Gastroesophageal sphincter (tissue), 4 donors: ENCODE data around the gene CSPG4. TPM values are rescaled to one million over a fixed set of nuclear protein-coding genes. Genes with fewer than 3 reads are reported as not detected.
A peak's percentile ranks its signal among the peaks of the same experiment; 100 is the strongest.
"Not testable (repeated sequence)": the region's sequence is repeated elsewhere in the genome, so short reads cannot be mapped to it uniquely, and the experiment has no call there.

Experiments
- ATAC-seq: fragments of 150-250 bp; one replicate; pipeline ENCODE4 v1.9.1; 2016; ENCODE audit warnings: mild to moderate bottlenecking, moderate library complexity
- H3K27ac ChIP-seq, 4 donors: fragments of 200-600 bp; sonication (generic) in 3 of 4; 1 replicate in 3 of 4; 2 replicates in 1 of 4; pipeline ENCODE4 v1.5.1; 2016 to 2019
- H3K27me3 ChIP-seq: fragments of 200-600 bp; sonication (generic); one replicate; pipeline ENCODE4 v1.5.1; 2019
- H3K36me3 ChIP-seq, 2 donors: fragments of 200-600 bp; sonication (generic); one replicate each; pipeline ENCODE4 v1.5.1; 2019; ENCODE audit warnings: control low read depth in 1 of 2
- H3K4me1 ChIP-seq, 3 donors: fragments of 200-600 bp; sonication (generic); 1 replicate in 2 of 3; 2 replicates in 1 of 3; pipeline ENCODE4 v1.5.1; 2016 to 2019; ENCODE audit warnings: control low read depth in 2 of 3
- H3K4me3 ChIP-seq, 2 donors: fragments of 200-600 bp; sonication (generic); one replicate each; pipeline ENCODE4 v1.5.1; 2019; ENCODE audit warnings: mild to moderate bottlenecking in 1 of 2, moderate library complexity in 1 of 2
- H3K9me3 ChIP-seq, 3 donors: fragments of 200-600 bp; sonication (generic); one replicate each; pipeline ENCODE4 v1.5.1; 2017 to 2019; ENCODE audit warnings: control low read depth in 2 of 3
- EP300 ChIP-seq: sonication (generic); formaldehyde crosslinking; IDR thresholded peaks from one replicate; pipeline ENCODE4 v1.6.1; 2017; ENCODE audit warnings: antibody characterized with exemption, mild to moderate bottlenecking
- POLR2A ChIP-seq, 2 donors: fragments of 450-650 bp; IDR thresholded peaks; one replicate each; pipeline ENCODE4 v1.6.1; 2017; ENCODE audit warnings: antibody characterized with exemption in 2 of 2, mild to moderate bottlenecking in 2 of 2, moderate library complexity in 1 of 2
- POLR2AphosphoS5 ChIP-seq: sonication (generic); formaldehyde crosslinking; IDR thresholded peaks from one replicate; pipeline ENCODE4 v1.6.1; 2017; ENCODE audit warnings: antibody characterized with exemption
- WGBS, 2 donors: methylation state at CpG; one replicate each; pipeline ENCODE4 v1.1.5; 2018; ENCODE audit warnings: low coverage in 1 of 2; 5-methylcytosine and 5-hydroxymethylcytosine counted together
- total RNA-seq, 4 donors: library from RNA; depleted of rRNA; stranded (reverse); fragments of >200 nt; gene quantifications; one replicate each; pipeline ENCODE4 v1.1.0, GENCODE V29; 2016
- TF ChIP-seq, protein P1 (sequence below), 4 experiments: fragments of 200-600 bp in 2 of 4; fragments of 450-650 bp in 2 of 4; sonication (generic) in 1 of 4; IDR thresholded peaks; one replicate each; pipeline ENCODE4 v1.5.1; 2017 to 2019; ENCODE audit warnings: antibody characterized with exemption in 4 of 4, mild to moderate bottlenecking in 2 of 4, moderate library complexity in 2 of 4

Gene CSPG4
- total RNA-seq, 4 donors from 2014 or later, result 98.7 to 396 (median 151) TPM

GRCh38 chr15:75683646-75684312 lies 28.9 kb downstream of the CSPG4 start:
- peak; percentile 69 for ATAC-seq
- TF ChIP-seq, protein P1, sequence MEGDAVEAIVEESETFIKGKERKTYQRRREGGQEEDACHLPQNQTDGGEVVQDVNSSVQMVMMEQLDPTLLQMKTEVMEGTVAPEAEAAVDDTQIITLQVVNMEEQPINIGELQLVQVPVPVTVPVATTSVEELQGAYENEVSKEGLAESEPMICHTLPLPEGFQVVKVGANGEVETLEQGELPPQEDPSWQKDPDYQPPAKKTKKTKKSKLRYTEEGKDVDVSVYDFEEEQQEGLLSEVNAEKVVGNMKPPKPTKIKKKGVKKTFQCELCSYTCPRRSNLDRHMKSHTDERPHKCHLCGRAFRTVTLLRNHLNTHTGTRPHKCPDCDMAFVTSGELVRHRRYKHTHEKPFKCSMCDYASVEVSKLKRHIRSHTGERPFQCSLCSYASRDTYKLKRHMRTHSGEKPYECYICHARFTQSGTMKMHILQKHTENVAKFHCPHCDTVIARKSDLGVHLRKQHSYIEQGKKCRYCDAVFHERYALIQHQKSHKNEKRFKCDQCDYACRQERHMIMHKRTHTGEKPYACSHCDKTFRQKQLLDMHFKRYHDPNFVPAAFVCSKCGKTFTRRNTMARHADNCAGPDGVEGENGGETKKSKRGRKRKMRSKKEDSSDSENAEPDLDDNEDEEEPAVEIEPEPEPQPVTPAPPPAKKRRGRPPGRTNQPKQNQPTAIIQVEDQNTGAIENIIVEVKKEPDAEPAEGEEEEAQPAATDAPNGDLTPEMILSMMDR (IDR thresholded peaks at IDR 0.05), result peak in 3 of 4 experiments; percentile 65 to 83 (median 69)
- no CpG with 5 or more reads among the region's 14 CpGs for WGBS, 2 donors
- not testable (repeated sequence) for H3K9me3 ChIP-seq, H3K27me3 ChIP-seq, H3K4me3 ChIP-seq
- Histone ChIP-seq H3K4me1 (peaks cover 0 to 39% (median 10%) of the 10 kb centered on the region in 3 donors), H3K27ac (peak overlapping the region in 3 of 4 donors; percentile 35 to 68 (median 66)), H3K36me3 (peaks cover 0 to 86% of the 10 kb centered on the region in 2 donors)

- Histone ChIP-seq H3K4me3 (no peak overlapping the region), H3K36me3 (peaks cover 0 to 86% of the 10 kb centered on the region in 2 donors), H3K4me1 (peaks cover 0 to 39% (median 10%) of the 10 kb centered on the region in 3 donors), H3K27me3 (no peaks in the 10 kb centered on the region), H3K9me3 (no peaks in the 10 kb centered on the region), H3K27ac (peak overlapping the region in 3 of 4 donors; percentile 35 to 68 (median 66))
- peak; percentile 2 for TF ChIP-seq POLR2AphosphoS5
- TF ChIP-seq, protein P1 (IDR thresholded peaks at IDR 0.05), result no peak
- WGBS, 2 donors, result 86% methylated on average over 8 of the region's 40 CpGs; no CpG with 5 or more reads in 1 of the 2 donors
- ATAC-seq, result no peak
Observed at GRCh38 chr15:75682181-75683135, 30.2 kb downstream of the CSPG4 start.

DNA sequence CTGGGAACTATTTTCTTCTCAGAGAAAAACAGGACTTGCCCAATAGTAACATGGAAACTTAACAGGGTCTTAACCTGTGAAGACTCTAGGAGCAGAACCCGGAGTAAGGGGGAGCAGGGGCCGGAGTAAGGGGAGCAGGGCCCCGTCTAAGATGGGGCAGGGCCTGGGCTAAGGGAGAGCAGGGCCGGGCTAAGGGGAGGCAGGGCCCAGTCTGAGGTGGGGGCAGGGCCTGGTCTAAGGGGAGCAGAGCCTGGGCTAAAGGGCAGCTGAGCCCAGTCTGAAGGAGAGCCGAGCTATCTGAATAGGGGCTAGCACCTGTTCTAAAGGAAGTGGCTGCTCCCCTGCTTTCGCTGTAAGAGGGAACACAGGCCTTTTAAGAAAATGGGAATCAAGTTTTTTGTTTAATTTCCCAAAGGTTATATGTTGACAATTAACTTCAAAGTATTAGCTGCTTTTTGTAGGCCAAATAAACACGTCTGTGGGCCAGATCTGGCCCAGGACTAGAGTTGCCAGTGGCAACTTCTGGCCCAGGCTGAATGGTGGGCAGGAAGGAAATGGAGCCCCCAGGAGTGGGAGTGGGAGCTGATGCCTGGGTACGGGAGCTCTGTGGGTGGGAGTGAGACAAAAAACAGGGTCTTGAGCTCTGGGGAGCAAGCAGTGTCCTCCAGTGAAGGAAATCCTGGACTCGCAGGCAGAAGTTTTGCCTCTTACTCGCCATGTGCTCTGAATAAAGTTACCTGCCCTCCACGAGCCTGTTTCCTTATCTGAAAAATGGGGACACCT lies 32.5 kb downstream of the CSPG4 start:
- WGBS, 2 donors, result 57 to 72% methylated on average over 3 to 11 of the region's 11 CpGs
- H3K27ac ChIP-seq, result peak overlapping the region in 3 of 4 donors; percentile 35 to 66 (median 54)
- TF ChIP-seq EP300 (no peak), POLR2A (IDR thresholded peaks at IDR 0.05) (no peak), POLR2AphosphoS5 (no peak)
- TF ChIP-seq, protein P1 (IDR thresholded peaks at IDR 0.05), result no peak
- H3K4me1 ChIP-seq, result peaks cover 0 to 35% (median 12%) of the 10 kb centered on the region in 3 donors
- ATAC-seq, result no peak
- H3K9me3 ChIP-seq, result no peaks in the 10 kb centered on the region
- H3K36me3 ChIP-seq, result peaks cover 0 to 95% of the 10 kb centered on the region in 2 donors
- no peak overlapping the region for H3K4me3 ChIP-seq
- no peaks in the 10 kb centered on the region for H3K27me3 ChIP-seq

DNA sequence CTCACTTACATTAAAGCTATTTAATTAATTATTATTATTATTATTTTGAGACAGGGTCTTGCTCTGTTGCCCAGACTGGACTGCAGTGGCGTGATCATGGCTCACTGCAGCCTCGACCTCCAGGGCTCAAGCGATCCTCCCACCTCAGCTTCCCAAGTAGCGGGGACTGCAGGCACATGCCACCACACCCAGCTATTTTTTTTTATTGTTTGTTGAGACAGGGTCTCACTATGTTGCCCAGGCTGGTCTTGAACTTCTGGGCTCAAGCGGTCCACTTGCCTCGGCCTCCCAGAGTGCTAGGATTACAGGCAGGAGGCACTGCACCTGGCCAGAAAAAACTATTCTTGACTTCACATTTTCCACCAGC lies 34.3 kb downstream of the CSPG4 start:
- ATAC-seq, H3K4me3 ChIP-seq, H3K9me3 ChIP-seq, H3K27me3 ChIP-seq: not testable (repeated sequence)
- 81 to 92% methylated on average over 5 to 6 of the region's 6 CpGs for WGBS, 2 donors
- Histone ChIP-seq H3K4me1 (peaks cover 0 to 42% (median 21%) of the 10 kb centered on the region in 3 donors), H3K27ac (peak overlapping the region in 3 of 4 donors; percentile 9 to 66 (median 35)), H3K36me3 (peaks cover 0 to 90% of the 10 kb centered on the region in 2 donors)
